HG03520 (cell line): Measurements from ENCODE around the gene TMPRSS5.

Experiments
- ATAC-seq: cut with Tn5 transposase; IDR thresholded peaks from one replicate; pipeline ENCODE4 v1.9.1; 2021; ENCODE audit warnings: mild to moderate bottlenecking, moderate library complexity; ENCODE audit not compliant: unreplicated experiment

The TMPRSS5 gene

DNA sequence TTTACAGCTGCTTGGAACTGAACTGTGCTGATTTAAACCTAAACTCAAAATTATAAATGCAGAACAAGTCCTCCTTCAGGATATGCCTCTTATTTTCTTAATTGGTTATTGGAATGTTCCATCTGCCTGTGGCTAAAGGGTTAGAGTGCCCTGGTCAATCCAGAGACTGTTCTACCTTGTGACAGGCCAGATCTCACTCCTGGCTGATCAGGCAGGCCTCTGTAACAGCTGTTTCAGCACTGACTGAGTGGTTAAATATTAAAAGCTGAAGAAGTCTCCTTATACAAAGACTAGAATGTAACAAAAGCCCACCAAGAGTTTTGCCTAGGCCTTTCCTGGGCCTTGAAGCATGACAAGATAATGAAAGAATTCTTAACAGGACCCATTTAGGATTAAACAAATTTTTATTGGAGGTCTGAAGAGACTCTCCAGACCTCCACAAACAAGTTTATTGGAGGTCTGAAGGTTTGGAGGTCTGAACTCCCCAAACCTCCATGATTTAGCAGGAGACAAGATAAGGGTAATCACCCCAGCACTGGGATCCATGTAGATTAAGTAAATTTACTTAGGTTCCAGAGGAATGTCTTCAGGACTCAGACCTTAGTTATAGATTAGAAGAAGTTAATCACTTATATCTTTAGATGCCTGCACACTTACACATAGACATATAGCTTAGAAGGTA is 35.8 kb downstream of the TMPRSS5 start:
- ATAC-seq: no peak

- no peak for ATAC-seq
Measured at GRCh38 chr11:113668255-113668654, 37.9 kb downstream of the TMPRSS5 start.

DNA sequence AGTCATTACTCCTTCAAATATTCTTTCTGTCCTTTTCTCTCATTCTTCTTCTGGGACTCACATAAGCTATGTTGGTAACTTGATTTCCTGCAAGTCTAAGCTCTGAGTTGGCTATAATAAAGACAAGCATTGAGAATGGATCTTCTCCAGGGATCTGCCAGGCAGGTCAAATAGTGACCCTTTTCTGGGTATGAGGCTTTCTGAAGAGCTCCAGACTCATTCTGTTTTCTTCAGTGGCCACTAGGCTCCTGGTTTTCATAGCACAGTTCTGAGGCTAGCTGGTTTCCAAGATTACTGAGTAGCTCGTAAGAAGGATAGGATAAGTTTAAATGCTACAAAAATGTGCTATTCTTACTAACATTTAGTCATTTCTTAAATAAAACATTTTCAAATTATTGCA is 38.3 kb downstream of the TMPRSS5 start:
- no peak for ATAC-seq

DNA sequence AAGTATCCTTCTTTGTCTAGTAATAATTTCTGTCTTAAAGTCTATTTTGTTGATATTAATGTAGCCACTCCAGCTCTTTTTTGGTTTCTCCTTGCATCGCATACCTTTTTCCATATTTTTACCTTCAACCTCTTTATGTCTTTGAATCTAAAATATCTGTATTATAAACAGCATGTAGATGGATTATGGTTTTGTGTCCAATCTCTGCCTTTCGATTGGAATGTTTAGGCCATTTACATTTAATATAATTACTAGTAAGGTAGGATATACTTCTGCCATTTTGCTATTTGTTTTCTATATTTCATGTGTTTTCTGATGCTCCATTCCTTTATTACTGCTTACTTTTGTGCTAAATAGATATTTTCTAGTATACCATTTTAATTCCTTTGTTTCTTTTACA is 39.5 kb downstream of the TMPRSS5 start:
- ATAC-seq: no peak

- no peak for ATAC-seq
Measured at GRCh38 chr11:113664981-113665710, 41.0 kb downstream of the TMPRSS5 start.

GRCh38 chr11:113664069-113664980 is 41.8 kb downstream of the TMPRSS5 start:
- ATAC-seq: no peak

- no peak for ATAC-seq
Measured at GRCh38 chr11:113663567-113663966, 42.5 kb downstream of the TMPRSS5 start.

DNA sequence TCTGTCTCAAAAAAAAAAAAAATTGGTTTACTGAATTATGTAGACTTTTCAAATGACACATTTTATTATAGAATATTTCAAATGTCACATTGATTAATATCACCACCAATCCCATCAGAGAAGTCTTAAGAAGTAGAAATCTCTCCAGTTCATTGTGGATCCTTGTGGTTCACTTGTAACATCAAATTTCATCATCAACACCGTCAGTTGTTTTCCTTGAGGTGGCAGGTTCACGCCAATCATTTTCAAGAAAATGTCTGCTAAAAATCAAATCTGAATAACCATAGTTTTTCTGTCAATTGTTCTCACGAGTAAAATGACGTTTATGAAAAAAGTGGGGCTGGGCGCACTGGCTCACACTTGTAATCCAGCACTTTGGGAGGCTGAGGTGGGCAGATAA is 50.3 kb downstream of the TMPRSS5 start:
- ATAC-seq: no peak

DNA sequence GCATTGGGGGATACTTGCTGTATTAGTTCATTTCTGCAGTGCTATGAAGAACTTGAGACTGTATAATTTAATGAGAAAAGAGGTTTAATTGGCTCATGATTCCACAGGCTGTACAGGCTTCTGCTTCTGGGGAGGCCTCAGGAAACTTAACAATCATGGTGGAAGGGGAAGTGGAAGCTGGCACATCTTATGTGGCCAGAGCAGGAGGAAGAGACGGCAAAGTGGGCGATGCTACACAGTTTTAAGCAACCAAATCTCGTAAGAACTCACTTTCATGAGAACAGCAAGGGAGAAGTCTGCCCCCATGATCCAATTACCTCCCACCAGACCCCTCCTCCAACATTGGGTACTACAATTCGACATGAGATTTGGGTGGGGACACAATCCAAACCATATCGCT is 55.1 kb downstream of the TMPRSS5 start:
- ATAC-seq: no peak

- no peak for ATAC-seq
Measured at GRCh38 chr11:113649311-113649710, 56.8 kb downstream of the TMPRSS5 start.

- no peak for ATAC-seq
Measured at GRCh38 chr11:113647856-113648255, 58.3 kb downstream of the TMPRSS5 start.

DNA sequence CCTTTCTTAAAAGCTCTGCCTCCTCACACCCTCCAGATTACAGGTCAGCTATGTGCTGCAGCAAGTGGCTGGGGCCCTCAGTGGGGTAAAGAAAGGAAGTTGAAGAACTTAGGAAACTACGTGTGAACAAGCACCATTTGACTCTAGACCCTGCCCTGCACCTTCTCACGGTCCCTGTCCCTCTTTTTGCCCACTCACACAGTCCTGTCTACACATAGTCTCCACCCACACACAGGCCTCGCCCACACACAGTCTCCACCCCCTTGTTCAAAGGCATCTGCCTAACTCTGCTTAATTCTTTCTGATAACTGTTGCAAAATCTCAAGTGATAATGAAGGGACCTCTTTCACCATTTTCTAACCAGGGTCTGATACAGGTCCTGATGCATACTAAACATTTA is 59.0 kb downstream of the TMPRSS5 start:
- ATAC-seq: no peak

- ATAC-seq: no peak
Measured at GRCh38 chr11:113645593-113646349, 60.3 kb downstream of the TMPRSS5 start.

- ATAC-seq: no peak
Measured at GRCh38 chr11:113644605-113645004, 61.5 kb downstream of the TMPRSS5 start.

GRCh38 chr11:113643701-113644100 is 62.4 kb downstream of the TMPRSS5 start:
- ATAC-seq: no peak

- ATAC-seq: no peak
Measured at GRCh38 chr11:113643006-113643585, 63.0 kb downstream of the TMPRSS5 start.

GRCh38 chr11:113642090-113642489 is 64.0 kb downstream of the TMPRSS5 start:
- no peak for ATAC-seq

DNA sequence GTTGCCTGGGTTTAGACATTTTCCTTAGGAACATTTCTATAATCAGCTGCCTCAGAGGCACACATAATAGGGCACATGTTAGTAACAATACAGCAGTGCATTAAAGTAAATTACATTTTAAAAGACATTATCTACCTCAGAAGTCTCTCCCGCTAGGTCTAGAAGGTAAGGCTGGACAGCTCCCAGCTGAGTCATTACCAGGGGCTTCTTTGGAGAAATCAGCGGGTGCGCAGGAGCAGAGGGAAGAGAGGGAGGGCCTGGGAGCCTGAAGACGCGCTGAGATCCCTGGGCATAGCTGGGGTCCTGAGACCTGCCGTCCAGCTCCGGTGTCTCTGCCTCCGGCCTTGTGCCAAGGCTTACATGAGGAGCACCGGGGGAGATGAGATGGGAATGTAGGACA is 67.7 kb downstream of the TMPRSS5 start:
- ATAC-seq: no peak

- no peak for ATAC-seq
Measured at GRCh38 chr11:113637636-113638035, 68.5 kb downstream of the TMPRSS5 start.
